ENCODE data around the gene FBLN5.

Gene FBLN5

GRCh38 chr14:91830777-91831176 lies 116.7 kb downstream of the FBLN5 start:
- no peak overlapping the region for H3K4me3 ChIP-seq (ENCODE audit: low read length)
- peak overlapping the region; percentile 25; the same call in 1 of the 2 replicates for H3K4me2 ChIP-seq (ENCODE audit: low read length)
- peaks cover 7% of the 10 kb centered on the region for H3K4me1 ChIP-seq (ENCODE audit: control insufficient read depth, low read length)
- TF ChIP-seq, protein P1, sequence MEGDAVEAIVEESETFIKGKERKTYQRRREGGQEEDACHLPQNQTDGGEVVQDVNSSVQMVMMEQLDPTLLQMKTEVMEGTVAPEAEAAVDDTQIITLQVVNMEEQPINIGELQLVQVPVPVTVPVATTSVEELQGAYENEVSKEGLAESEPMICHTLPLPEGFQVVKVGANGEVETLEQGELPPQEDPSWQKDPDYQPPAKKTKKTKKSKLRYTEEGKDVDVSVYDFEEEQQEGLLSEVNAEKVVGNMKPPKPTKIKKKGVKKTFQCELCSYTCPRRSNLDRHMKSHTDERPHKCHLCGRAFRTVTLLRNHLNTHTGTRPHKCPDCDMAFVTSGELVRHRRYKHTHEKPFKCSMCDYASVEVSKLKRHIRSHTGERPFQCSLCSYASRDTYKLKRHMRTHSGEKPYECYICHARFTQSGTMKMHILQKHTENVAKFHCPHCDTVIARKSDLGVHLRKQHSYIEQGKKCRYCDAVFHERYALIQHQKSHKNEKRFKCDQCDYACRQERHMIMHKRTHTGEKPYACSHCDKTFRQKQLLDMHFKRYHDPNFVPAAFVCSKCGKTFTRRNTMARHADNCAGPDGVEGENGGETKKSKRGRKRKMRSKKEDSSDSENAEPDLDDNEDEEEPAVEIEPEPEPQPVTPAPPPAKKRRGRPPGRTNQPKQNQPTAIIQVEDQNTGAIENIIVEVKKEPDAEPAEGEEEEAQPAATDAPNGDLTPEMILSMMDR (IDR thresholded peaks at IDR 0.05; ENCODE audit: low read depth, low read length, poor library complexity, severe bottlenecking) = no peak
- no peak for TF ChIP-seq EZH2phosphoT487 (IDR thresholded peaks at IDR 0.05; ENCODE audit: borderline replicate concordance, low read length)
- H3K9me2 ChIP-seq (replicated peaks; ENCODE audit: control insufficient read depth, low read length) = no peaks in the 10 kb centered on the region
- no peaks in the 10 kb centered on the region for H4K20me1 ChIP-seq (ENCODE audit: control insufficient read depth, insufficient read depth, low read depth, low read length)
- no peaks in the 10 kb centered on the region for H3K36me3 ChIP-seq (ENCODE audit: control insufficient read depth, low read length)
- peaks cover 24% of the 10 kb centered on the region for H3K27me3 ChIP-seq (ENCODE audit: control insufficient read depth, low read length)
- H3K27ac ChIP-seq (ENCODE audit: low read depth, low read length) = no peak overlapping the region
- H3K79me2 ChIP-seq (ENCODE audit: control insufficient read depth, low read length) = no peaks in the 10 kb centered on the region
- H3F3A ChIP-seq (ENCODE audit: control insufficient read depth, insufficient read depth) = 0 out of 2 replicates have a peak, but pooled peaks cover 5% of the 10 kb centered on the region
- no peaks in the 10 kb centered on the region for H3K9me3 ChIP-seq (ENCODE audit: control insufficient read depth, insufficient read depth, low read length)

DNA sequence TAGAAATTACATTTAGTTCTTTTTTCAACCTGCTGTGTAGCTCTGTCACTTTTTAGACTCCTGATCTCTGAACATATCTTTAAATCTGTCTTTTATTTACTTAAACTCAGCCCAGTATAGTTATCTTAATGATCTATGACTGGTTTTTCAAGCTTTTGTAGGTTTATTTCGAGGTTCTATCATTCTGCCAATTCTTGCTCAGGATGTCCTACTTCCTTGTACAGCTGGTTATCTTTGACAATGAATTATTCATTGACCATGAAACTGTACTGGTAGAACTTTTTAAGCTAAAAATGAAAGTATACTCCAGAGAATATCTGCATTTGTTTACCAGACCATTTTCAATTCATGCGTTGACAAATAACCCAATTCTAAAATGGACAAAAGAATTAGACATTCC lies 118.0 kb downstream of the FBLN5 start:
- TF ChIP-seq, protein P1 (IDR thresholded peaks at IDR 0.05; ENCODE audit: low read depth, low read length, poor library complexity, severe bottlenecking) = no peak
- TF ChIP-seq EZH2phosphoT487 (IDR thresholded peaks at IDR 0.05; ENCODE audit: borderline replicate concordance, low read length) = no peak
- Histone ChIP-seq H3K27ac (ENCODE audit: low read depth, low read length) (no peak overlapping the region), H3K9me2 (replicated peaks; ENCODE audit: control insufficient read depth, low read length) (no peaks in the 10 kb centered on the region), H3K4me1 (ENCODE audit: control insufficient read depth, low read length) (peaks cover 7% of the 10 kb centered on the region), H3K36me3 (ENCODE audit: control insufficient read depth, low read length) (no peaks in the 10 kb centered on the region), H4K20me1 (ENCODE audit: control insufficient read depth, insufficient read depth, low read depth, low read length) (no peaks in the 10 kb centered on the region), H3K27me3 (ENCODE audit: control insufficient read depth, low read length) (peaks cover 12% of the 10 kb centered on the region), H3K79me2 (ENCODE audit: control insufficient read depth, low read length) (no peaks in the 10 kb centered on the region), H3K4me3 (ENCODE audit: low read length) (no peak overlapping the region), H3F3A (ENCODE audit: control insufficient read depth, insufficient read depth) (no peaks in the 10 kb centered on the region), H3K4me2 (ENCODE audit: low read length) (no peak overlapping the region), H3K9me3 (ENCODE audit: control insufficient read depth, insufficient read depth, low read length) (no peaks in the 10 kb centered on the region)

GRCh38 chr14:91827746-91828145 lies 119.7 kb downstream of the FBLN5 start:
- H4K20me1 ChIP-seq (ENCODE audit: control insufficient read depth, insufficient read depth, low read depth, low read length) = no peaks in the 10 kb centered on the region
- no peaks in the 10 kb centered on the region for H3F3A ChIP-seq (ENCODE audit: control insufficient read depth, insufficient read depth)
- H3K79me2 ChIP-seq (ENCODE audit: control insufficient read depth, low read length) = no peaks in the 10 kb centered on the region
- no peak overlapping the region for H3K27ac ChIP-seq (ENCODE audit: low read depth, low read length)
- TF ChIP-seq, protein P1 (IDR thresholded peaks at IDR 0.05; ENCODE audit: low read depth, low read length, poor library complexity, severe bottlenecking) = no peak
- TF ChIP-seq EZH2phosphoT487 (IDR thresholded peaks at IDR 0.05; ENCODE audit: borderline replicate concordance, low read length) = no peak
- H3K9me2 ChIP-seq (replicated peaks; ENCODE audit: control insufficient read depth, low read length) = no peaks in the 10 kb centered on the region
- peaks cover 10% of the 10 kb centered on the region for H3K4me1 ChIP-seq (ENCODE audit: control insufficient read depth, low read length)
- no peak overlapping the region for H3K4me2 ChIP-seq (ENCODE audit: low read length)
- H3K4me3 ChIP-seq (ENCODE audit: low read length) = no peak overlapping the region
- H3K27me3 ChIP-seq (ENCODE audit: control insufficient read depth, low read length) = 0 out of 2 replicates have a peak, but pooled peaks cover 5% of the 10 kb centered on the region
- H3K36me3 ChIP-seq (ENCODE audit: control insufficient read depth, low read length) = no peaks in the 10 kb centered on the region
- no peaks in the 10 kb centered on the region for H3K9me3 ChIP-seq (ENCODE audit: control insufficient read depth, insufficient read depth, low read length)
